Upper lobe of right lung (tissue), 1 donor: ENCODE results near the gene TMEM235. TPM values are rescaled to one million over a fixed set of nuclear protein-coding genes. Genes with fewer than 3 reads are reported as not detected.

ENCODE experiments used
- ATAC-seq: fragments of 200-7000 bp; cut with Tn5 transposase; one replicate; pipeline ENCODE4 v1.9.1; 2020; ENCODE audit warnings: mild to moderate bottlenecking, moderate library complexity
- DNase-seq: peaks from one replicate; pipeline ENCODE4 v3.0.0-alpha.2; 2020
- H3K27ac ChIP-seq: fragments of 200-600 bp; one replicate; pipeline ENCODE4 v1.8.0; 2022
- H3K27me3 ChIP-seq: fragments of 200-600 bp; one replicate; pipeline ENCODE4 v1.8.0; 2022; ENCODE audit warnings: mild to moderate bottlenecking
- H3K36me3 ChIP-seq: fragments of 200-600 bp; one replicate; pipeline ENCODE4 v1.8.0; 2022
- H3K4me1 ChIP-seq: fragments of 200-600 bp; one replicate; pipeline ENCODE4 v1.8.0; 2022
- H3K4me3 ChIP-seq: fragments of 200-600 bp; one replicate; pipeline ENCODE4 v1.8.0; 2022; ENCODE audit warnings: mild to moderate bottlenecking
- H3K9me3 ChIP-seq: fragments of 200-600 bp; one replicate; pipeline ENCODE4 v1.8.0; 2022
- intact Hi-C: fragments of 100-400 bp; cut with DNase I; formaldehyde crosslinking; loops from one replicate; pipeline ENCODE4 v1.11.0; 2022
- total RNA-seq: library from RNA; stranded (reverse); fragmentation: NEBNext Ultra II Directional; extraction: Animal tissue kit (Norgen Biotek cat#: 25700); gene quantifications from one replicate; pipeline ENCODE4 v1.2.1, GENCODE V29; 2021
- TF ChIP-seq, protein P1 (sequence below): fragments of 200-600 bp; IDR thresholded peaks from one replicate; pipeline ENCODE4 v1.8.0; 2022; ENCODE audit warnings: antibody characterized with exemption
- donor health status: DM: no; HTN: yes; CAD: no; lungs with severe emphysema.

The TMEM235 gene
- total RNA-seq, 1 donor from 2014 or later: not detected

DNA sequence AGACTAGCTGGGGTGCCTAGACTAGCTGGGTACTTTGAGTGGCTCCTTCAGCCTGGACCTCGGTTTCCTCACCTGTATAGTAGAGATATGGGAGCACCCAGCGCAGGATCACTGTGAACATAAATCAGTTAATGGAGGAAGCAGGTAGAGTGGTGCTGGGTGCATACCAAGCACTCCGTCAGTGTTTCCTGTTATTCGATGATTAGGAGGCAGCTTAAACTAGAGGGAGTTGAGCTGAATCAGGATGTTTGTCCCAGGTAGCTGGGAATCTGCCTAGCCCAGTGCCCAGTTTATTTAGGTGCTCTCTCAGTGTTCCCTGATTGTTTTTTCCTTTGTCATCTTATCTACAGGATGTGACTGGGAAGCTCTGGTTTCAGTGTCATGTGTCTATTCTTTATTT lies 8.4 kb upstream of the TMEM235 start:
- no peak for DNase-seq
- Histone ChIP-seq H3K27me3 (no peaks in the 10 kb centered on the region), H3K27ac (peak overlapping the region; percentile 4), H3K4me1 (peaks cover 5% of the 10 kb centered on the region), H3K9me3 (no peaks in the 10 kb centered on the region), H3K4me3 (no peak overlapping the region), H3K36me3 (no peaks in the 10 kb centered on the region)
- intact Hi-C loops: no loop called here
- no peak for ATAC-seq
- TF ChIP-seq, protein P1, sequence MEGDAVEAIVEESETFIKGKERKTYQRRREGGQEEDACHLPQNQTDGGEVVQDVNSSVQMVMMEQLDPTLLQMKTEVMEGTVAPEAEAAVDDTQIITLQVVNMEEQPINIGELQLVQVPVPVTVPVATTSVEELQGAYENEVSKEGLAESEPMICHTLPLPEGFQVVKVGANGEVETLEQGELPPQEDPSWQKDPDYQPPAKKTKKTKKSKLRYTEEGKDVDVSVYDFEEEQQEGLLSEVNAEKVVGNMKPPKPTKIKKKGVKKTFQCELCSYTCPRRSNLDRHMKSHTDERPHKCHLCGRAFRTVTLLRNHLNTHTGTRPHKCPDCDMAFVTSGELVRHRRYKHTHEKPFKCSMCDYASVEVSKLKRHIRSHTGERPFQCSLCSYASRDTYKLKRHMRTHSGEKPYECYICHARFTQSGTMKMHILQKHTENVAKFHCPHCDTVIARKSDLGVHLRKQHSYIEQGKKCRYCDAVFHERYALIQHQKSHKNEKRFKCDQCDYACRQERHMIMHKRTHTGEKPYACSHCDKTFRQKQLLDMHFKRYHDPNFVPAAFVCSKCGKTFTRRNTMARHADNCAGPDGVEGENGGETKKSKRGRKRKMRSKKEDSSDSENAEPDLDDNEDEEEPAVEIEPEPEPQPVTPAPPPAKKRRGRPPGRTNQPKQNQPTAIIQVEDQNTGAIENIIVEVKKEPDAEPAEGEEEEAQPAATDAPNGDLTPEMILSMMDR: no peak

GRCh38 chr17:78223765-78224164 lies 7.7 kb upstream of the TMEM235 start:
- no peaks in the 10 kb centered on the region for H3K36me3 ChIP-seq
- H3K27ac ChIP-seq: no peak overlapping the region
- intact Hi-C loops: no loop called here
- DNase-seq: no peak
- peaks cover 5% of the 10 kb centered on the region for H3K4me1 ChIP-seq
- H3K4me3 ChIP-seq: no peak overlapping the region
- TF ChIP-seq, protein P1: no peak
- no peaks in the 10 kb centered on the region for H3K9me3 ChIP-seq
- ATAC-seq: no peak
- no peaks in the 10 kb centered on the region for H3K27me3 ChIP-seq

GRCh38 chr17:78224231-78225087 lies 7.0 kb upstream of the TMEM235 start:
- Histone ChIP-seq H3K27me3 (no peaks in the 10 kb centered on the region), H3K4me3 (no peak overlapping the region), H3K36me3 (no peaks in the 10 kb centered on the region), H3K4me1 (peaks cover 5% of the 10 kb centered on the region), H3K27ac (no peak overlapping the region), H3K9me3 (no peaks in the 10 kb centered on the region)
- ATAC-seq: no peak
- DNase-seq: no peak
- intact Hi-C loops: no loop called here
- TF ChIP-seq, protein P1: no peak

DNA sequence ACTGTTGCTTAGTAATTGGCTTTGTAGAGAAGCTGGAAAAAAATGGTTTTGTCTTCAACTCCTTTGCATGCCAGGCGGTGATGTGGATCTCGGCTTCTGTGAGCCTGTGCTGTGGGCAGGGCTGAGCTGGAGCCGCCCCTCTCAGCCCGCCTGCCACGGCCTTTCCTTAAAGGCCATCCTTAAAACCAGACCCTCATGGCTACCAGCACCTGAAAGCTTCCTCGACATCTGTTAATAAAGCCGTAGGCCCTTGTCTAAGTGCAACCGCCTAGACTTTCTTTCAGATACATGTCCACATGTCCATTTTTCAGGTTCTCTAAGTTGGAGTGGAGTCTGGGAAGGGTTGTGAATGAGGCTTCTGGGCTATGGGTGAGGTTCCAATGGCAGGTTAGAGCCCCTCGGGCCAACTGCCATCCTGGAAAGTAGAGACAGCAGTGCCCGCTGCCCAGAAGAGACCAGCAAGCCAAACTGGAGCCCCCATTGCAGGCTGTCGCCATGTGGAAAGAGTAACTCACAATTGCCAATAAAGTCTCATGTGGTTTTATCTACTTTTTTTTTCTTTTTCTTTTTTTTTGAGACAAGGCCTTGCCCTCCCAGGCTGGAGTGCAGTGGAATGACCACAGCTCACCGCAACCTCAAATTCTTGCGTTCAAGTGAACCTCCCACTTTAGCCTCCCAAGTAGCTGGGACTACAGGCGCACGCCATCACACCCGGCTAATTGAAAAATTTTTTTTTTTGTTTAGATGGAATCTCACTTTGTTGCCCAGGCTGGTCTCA lies 6.2 kb upstream of the TMEM235 start:
- peaks cover 6% of the 10 kb centered on the region for H3K27me3 ChIP-seq
- intact Hi-C loops: no loop called here
- H3K36me3 ChIP-seq: no peaks in the 10 kb centered on the region
- H3K4me3 ChIP-seq: no peak overlapping the region
- TF ChIP-seq, protein P1: no peak
- no peak overlapping the region for H3K27ac ChIP-seq
- ATAC-seq: no peak
- H3K4me1 ChIP-seq: peaks cover 5% of the 10 kb centered on the region
- no peak for DNase-seq
- H3K9me3 ChIP-seq: no peaks in the 10 kb centered on the region

- H3K27ac ChIP-seq: no peak overlapping the region
- peaks cover 16% of the 10 kb centered on the region for H3K27me3 ChIP-seq
- DNase-seq (no peak), ATAC-seq (no peak)
- TF ChIP-seq, protein P1: no peak
- H3K36me3 ChIP-seq: no peaks in the 10 kb centered on the region
- peaks cover 5% of the 10 kb centered on the region for H3K4me1 ChIP-seq
- no peak overlapping the region for H3K4me3 ChIP-seq
- intact Hi-C loops: no loop called here
- no peaks in the 10 kb centered on the region for H3K9me3 ChIP-seq
Observed at GRCh38 chr17:78226055-78226758, 5.2 kb upstream of the TMEM235 start.
